ENCODE measurements around the gene VASP. TPM values are rescaled to one million over a fixed set of nuclear protein-coding genes. Genes with fewer than 3 reads are reported as not detected.

VASP gene
- total and polyA plus RNA-seq, 2 of the 13 experiments (the other 11 are each of a cell fraction or from before 2014, with no cell fraction given) = 41.8 to 67.1 TPM

DNA sequence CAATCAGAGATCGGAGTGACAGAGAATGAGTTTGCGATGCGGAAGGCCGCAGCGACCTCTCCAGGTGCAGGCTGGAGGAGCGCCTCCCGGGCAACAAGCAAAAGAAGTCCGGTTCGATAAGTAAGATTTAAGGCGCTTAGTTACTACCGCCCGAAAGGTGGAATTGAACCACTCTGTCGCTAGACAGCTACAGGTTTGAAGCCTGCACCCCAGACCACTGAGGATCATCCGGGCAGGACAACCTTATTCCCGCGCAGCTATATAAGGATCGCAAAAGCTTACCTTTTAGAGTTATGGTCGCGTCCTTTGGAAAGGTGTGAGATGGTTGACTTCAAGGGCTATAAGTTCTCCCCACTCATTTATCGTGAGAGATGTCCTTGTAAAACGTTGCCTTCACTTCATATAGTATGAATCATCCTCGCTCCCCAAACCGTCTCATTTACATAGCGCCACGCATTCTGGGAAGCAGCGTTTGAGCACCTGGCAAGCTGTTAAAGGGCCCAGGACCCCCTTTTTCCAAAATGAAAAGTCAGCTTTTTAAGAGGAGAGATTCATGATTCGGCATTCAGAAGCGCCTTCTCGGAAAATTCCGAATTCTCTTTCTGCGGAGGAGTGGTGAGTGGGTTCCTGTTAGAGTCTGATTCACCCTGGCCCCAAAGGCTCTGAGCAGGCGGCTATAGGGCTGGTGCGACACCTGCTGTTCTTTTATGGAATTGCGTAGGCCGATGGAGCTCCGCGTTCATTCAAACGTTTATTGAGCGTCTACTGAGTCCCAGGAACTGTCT is 28.6 kb upstream of the VASP start (continued):
- TF ChIP-seq ZNF773 (CRISPR knock-in tag; IDR thresholded peaks at IDR 0.05; ENCODE audit: borderline replicate concordance) = no peak
- TF ChIP-seq, protein P1, sequence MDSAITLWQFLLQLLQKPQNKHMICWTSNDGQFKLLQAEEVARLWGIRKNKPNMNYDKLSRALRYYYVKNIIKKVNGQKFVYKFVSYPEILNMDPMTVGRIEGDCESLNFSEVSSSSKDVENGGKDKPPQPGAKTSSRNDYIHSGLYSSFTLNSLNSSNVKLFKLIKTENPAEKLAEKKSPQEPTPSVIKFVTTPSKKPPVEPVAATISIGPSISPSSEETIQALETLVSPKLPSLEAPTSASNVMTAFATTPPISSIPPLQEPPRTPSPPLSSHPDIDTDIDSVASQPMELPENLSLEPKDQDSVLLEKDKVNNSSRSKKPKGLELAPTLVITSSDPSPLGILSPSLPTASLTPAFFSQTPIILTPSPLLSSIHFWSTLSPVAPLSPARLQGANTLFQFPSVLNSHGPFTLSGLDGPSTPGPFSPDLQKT (CRISPR knock-in tag; IDR thresholded peaks at IDR 0.05; ENCODE audit: borderline replicate concordance) = no peak
- TF ChIP-seq, protein P2, sequence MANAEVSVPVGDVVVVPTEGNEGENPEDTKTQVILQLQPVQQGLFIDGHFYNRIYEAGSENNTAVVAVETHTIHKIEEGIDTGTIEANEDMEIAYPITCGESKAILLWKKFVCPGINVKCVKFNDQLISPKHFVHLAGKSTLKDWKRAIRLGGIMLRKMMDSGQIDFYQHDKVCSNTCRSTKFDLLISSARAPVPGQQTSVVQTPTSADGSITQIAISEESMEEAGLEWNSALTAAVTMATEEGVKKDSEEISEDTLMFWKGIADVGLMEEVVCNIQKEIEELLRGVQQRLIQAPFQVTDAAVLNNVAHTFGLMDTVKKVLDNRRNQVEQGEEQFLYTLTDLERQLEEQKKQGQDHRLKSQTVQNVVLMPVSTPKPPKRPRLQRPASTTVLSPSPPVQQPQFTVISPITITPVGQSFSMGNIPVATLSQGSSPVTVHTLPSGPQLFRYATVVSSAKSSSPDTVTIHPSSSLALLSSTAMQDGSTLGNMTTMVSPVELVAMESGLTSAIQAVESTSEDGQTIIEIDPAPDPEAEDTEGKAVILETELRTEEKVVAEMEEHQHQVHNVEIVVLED (CRISPR knock-in tag; IDR thresholded peaks at IDR 0.05; ENCODE audit: borderline replicate concordance) = peak; percentile 67; the same call in 1 of the 2 replicates
- TF ChIP-seq, protein P3, sequence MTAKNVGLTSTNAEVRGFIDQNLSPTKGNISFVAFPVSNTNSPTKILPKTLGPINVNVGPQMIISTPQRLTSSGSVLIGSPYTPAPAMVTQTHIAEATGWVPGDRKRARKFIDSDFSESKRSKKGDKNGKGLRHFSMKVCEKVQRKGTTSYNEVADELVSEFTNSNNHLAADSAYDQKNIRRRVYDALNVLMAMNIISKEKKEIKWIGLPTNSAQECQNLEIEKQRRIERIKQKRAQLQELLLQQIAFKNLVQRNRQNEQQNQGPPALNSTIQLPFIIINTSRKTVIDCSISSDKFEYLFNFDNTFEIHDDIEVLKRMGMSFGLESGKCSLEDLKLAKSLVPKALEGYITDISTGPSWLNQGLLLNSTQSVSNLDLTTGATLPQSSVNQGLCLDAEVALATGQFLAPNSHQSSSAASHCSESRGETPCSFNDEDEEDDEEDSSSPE (CRISPR knock-in tag; IDR thresholded peaks at IDR 0.05) = peak; percentile 21; the same call in 1 of the 2 replicates
- TF ChIP-seq ETV6 (CRISPR knock-in tag; conservative IDR thresholded peaks at IDR 0.05) = no peak; the same call in 1 of the 2 replicates
- TF ChIP-seq, protein P4, sequence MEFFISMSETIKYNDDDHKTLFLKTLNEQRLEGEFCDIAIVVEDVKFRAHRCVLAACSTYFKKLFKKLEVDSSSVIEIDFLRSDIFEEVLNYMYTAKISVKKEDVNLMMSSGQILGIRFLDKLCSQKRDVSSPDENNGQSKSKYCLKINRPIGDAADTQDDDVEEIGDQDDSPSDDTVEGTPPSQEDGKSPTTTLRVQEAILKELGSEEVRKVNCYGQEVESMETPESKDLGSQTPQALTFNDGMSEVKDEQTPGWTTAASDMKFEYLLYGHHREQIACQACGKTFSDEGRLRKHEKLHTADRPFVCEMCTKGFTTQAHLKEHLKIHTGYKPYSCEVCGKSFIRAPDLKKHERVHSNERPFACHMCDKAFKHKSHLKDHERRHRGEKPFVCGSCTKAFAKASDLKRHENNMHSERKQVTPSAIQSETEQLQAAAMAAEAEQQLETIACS (CRISPR knock-in tag; IDR thresholded peaks at IDR 0.05) = peak; percentile 32; the same call in 1 of the 2 replicates
- TF ChIP-seq, protein P5, sequence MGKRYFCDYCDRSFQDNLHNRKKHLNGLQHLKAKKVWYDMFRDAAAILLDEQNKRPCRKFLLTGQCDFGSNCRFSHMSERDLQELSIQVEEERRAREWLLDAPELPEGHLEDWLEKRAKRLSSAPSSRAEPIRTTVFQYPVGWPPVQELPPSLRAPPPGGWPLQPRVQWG (CRISPR knock-in tag; IDR thresholded peaks at IDR 0.05; ENCODE audit: borderline replicate concordance, low read depth) = no peak
- TF ChIP-seq NCOR1 (IDR thresholded peaks at IDR 0.05; ENCODE audit: borderline replicate concordance, low read length) = no peak
- no peak for TF ChIP-seq ZNF782 (CRISPR knock-in tag; IDR thresholded peaks at IDR 0.05; ENCODE audit: borderline replicate concordance)
- no peak for TF ChIP-seq TCF7L2 (IDR thresholded peaks at IDR 0.05; ENCODE audit: low read depth, low read length)
- peak; percentile 77; the same call in 1 of the 2 replicates for TF ChIP-seq ZSCAN30 (CRISPR knock-in tag; IDR thresholded peaks at IDR 0.05)
- no peak for TF ChIP-seq SP2 (CRISPR knock-in tag; IDR thresholded peaks at IDR 0.05)
- TF ChIP-seq ZNF234 (CRISPR knock-in tag; conservative IDR thresholded peaks at IDR 0.05) = no peak
- TF ChIP-seq, protein P6, sequence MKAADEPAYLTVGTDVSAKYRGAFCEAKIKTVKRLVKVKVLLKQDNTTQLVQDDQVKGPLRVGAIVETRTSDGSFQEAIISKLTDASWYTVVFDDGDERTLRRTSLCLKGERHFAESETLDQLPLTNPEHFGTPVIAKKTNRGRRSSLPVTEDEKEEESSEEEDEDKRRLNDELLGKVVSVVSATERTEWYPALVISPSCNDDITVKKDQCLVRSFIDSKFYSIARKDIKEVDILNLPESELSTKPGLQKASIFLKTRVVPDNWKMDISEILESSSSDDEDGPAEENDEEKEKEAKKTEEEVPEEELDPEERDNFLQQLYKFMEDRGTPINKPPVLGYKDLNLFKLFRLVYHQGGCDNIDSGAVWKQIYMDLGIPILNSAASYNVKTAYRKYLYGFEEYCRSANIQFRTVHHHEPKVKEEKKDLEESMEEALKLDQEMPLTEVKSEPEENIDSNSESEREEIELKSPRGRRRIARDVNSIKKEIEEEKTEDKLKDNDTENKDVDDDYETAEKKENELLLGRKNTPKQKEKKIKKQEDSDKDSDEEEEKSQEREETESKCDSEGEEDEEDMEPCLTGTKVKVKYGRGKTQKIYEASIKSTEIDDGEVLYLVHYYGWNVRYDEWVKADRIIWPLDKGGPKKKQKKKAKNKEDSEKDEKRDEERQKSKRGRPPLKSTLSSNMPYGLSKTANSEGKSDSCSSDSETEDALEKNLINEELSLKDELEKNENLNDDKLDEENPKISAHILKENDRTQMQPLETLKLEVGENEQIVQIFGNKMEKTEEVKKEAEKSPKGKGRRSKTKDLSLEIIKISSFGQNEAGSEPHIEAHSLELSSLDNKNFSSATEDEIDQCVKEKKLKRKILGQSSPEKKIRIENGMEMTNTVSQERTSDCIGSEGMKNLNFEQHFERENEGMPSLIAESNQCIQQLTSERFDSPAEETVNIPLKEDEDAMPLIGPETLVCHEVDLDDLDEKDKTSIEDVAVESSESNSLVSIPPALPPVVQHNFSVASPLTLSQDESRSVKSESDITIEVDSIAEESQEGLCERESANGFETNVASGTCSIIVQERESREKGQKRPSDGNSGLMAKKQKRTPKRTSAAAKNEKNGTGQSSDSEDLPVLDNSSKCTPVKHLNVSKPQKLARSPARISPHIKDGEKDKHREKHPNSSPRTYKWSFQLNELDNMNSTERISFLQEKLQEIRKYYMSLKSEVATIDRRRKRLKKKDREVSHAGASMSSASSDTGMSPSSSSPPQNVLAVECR (CRISPR knock-in tag; IDR thresholded peaks at IDR 0.05; ENCODE audit: borderline replicate concordance) = peak; percentile 57; the same call in 1 of the 2 replicates
- TF ChIP-seq TBL1XR1 (IDR thresholded peaks at IDR 0.05; ENCODE audit: borderline replicate concordance, low read length, partially characterized antibody) = no peak
- no peak for TF ChIP-seq RELA (CRISPR knock-in tag; IDR thresholded peaks at IDR 0.05)
- TF ChIP-seq FOXM1 (CRISPR knock-in tag; IDR thresholded peaks at IDR 0.05) = no peak
- peak; percentile 71; the same call in 1 of the 2 replicates for TF ChIP-seq ZNF747 (CRISPR knock-in tag; IDR thresholded peaks at IDR 0.05; ENCODE audit: borderline replicate concordance)
